AG04449 (cell line): Measurements from ENCODE around the gene EPB41L4A.

Experiments used
- CTCF ChIA-PET: fragments of 350-600 bp; formaldehyde crosslinking; extraction: SDS; loops from one replicate; lab custom pipeline; 2021; ENCODE audit warnings: antibody characterized with exemption; lab: Yijun Ruan, JAX
- POLR2A ChIA-PET: fragments of 400-600, 350-600 bp; formaldehyde crosslinking; extraction: SDS; loops from one replicate; lab custom pipeline; 2020; ENCODE audit warnings: antibody characterized with exemption, inconsistent platforms; lab: Yijun Ruan, JAX
- DNase-seq: peaks from one replicate; pipeline ENCODE4 v3.0.0-alpha.2; 2010; ENCODE audit warnings: low read depth, low spot score
- H3K4me3 ChIP-seq: 2 replicates; pipeline ENCODE4 v1.5.1; 2011; ENCODE audit warnings: low read depth, mild to moderate bottlenecking, control low read depth, low read length
- TF ChIP-seq, protein P1 (sequence below): IDR thresholded peaks from one replicate; pipeline ENCODE4 v1.5.1; 2011; ENCODE audit warnings: mild to moderate bottlenecking, moderate library complexity, low read length, control low read depth, inconsistent platforms; ENCODE audit not compliant: insufficient read depth; ENCODE audit errors: missing control alignments

The EPB41L4A gene

GRCh38 chr5:112415552-112415951, 3.5 kb downstream of the EPB41L4A start:
- TF ChIP-seq, protein P1, sequence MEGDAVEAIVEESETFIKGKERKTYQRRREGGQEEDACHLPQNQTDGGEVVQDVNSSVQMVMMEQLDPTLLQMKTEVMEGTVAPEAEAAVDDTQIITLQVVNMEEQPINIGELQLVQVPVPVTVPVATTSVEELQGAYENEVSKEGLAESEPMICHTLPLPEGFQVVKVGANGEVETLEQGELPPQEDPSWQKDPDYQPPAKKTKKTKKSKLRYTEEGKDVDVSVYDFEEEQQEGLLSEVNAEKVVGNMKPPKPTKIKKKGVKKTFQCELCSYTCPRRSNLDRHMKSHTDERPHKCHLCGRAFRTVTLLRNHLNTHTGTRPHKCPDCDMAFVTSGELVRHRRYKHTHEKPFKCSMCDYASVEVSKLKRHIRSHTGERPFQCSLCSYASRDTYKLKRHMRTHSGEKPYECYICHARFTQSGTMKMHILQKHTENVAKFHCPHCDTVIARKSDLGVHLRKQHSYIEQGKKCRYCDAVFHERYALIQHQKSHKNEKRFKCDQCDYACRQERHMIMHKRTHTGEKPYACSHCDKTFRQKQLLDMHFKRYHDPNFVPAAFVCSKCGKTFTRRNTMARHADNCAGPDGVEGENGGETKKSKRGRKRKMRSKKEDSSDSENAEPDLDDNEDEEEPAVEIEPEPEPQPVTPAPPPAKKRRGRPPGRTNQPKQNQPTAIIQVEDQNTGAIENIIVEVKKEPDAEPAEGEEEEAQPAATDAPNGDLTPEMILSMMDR: no peak
- H3K4me3 ChIP-seq: no peak overlapping the region
- CTCF ChIA-PET: no interaction called here
- no peak for DNase-seq
- POLR2A ChIA-PET: no interaction called here

DNA sequence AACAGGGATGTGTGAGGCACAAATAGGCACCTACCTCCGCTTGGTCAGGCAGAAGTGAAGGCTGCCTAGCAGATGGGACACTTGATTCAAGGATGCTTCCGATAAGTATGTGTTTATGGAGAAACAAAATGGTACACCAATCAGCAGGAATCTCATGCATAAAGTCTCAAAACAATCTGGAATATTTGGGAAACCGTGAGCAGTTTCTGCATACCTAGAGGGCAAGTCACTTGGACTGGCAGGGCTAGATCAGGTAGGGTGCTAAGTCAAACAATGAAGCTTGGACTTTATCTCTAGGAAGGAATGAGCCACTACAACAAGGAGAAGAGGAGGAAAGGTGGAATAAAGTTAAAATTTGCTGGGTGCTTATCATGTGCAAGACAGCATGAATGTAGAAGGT, 5.5 kb downstream of the EPB41L4A start:
- TF ChIP-seq, protein P1: no peak
- ChIA-PET CTCF (no interaction called here), POLR2A (no interaction called here)
- no peak for DNase-seq
- H3K4me3 ChIP-seq: no peak overlapping the region

DNA sequence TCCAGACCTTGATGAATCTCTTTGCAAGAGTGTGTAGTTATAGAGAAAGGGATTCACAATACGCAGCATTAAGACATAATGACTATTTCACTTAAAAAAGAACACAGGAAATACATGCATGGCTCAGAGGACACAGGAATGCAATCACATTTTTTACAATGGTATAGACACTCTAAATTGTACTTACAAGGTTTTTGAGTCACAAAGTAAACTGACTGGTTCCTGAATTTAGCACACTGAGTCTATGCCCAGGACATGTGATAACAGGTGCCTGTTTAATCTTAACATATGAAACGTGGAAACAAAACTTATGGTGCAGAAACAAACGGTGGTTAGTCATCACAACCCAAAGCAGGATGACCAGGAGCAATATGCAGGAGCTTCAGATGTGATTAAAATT, 6.7 kb downstream of the EPB41L4A start:
- DNase-seq: no peak
- TF ChIP-seq, protein P1: no peak
- POLR2A ChIA-PET: no interaction called here
- H3K4me3 ChIP-seq: no peak overlapping the region
- CTCF ChIA-PET: no interaction called here

- CTCF ChIA-PET: no interaction called here
- TF ChIP-seq, protein P1: no peak
- POLR2A ChIA-PET: no interaction called here
- H3K4me3 ChIP-seq: no peak overlapping the region
- DNase-seq: no peak
These were observed 7.2 kb downstream of the EPB41L4A start for GRCh38 chr5:112411903-112412302.

DNA sequence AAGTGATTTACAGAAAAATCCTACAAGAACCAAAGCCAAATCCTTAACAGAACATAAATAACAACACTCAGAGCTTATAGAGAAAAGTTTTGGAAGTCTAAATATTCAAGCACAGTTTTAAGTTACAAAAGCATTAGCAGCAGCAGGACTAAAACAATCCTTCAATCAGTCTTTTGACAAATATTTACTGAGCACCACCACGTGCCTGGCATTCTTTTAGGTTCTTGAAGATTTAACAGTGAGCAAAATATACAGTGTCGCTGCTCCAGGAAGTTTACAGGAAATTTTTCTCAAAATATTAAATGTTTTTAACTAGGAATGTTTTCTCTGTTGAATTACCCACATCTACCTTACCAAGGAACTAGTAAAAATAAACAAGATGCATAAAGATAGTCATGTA, 11.4 kb downstream of the EPB41L4A start:
- POLR2A ChIA-PET: no interaction called here
- CTCF ChIA-PET: no interaction called here
- DNase-seq: no peak
- H3K4me3 ChIP-seq: no peak overlapping the region
- TF ChIP-seq, protein P1: no peak

DNA sequence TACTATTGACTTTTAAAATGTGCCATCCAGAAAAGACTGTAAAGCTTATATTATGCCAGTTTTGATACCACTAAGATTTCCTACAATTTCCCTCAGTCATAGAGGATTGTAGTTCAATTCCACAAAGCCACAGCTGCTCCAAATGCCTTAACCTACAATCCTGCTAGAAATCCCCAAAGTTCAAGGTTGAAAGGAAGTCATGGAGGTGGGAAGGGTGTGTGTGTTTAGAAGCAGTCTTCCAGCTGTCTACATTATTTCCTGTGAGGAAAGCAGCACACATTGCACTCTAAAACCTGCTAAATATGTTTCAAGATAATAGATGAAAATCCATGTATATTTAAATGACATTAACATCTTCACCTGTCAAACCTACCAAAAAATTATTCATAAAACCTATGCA, 11.8 kb downstream of the EPB41L4A start:
- no peak for DNase-seq
- CTCF ChIA-PET: no interaction called here

More for the DNA sequence above, 11.8 kb downstream of the EPB41L4A start:
- POLR2A ChIA-PET: no interaction called here
- H3K4me3 ChIP-seq: no peak overlapping the region
- TF ChIP-seq, protein P1: no peak
